ENCODE measurements around the gene COQ4.

- TF ChIP-seq, protein P1, sequence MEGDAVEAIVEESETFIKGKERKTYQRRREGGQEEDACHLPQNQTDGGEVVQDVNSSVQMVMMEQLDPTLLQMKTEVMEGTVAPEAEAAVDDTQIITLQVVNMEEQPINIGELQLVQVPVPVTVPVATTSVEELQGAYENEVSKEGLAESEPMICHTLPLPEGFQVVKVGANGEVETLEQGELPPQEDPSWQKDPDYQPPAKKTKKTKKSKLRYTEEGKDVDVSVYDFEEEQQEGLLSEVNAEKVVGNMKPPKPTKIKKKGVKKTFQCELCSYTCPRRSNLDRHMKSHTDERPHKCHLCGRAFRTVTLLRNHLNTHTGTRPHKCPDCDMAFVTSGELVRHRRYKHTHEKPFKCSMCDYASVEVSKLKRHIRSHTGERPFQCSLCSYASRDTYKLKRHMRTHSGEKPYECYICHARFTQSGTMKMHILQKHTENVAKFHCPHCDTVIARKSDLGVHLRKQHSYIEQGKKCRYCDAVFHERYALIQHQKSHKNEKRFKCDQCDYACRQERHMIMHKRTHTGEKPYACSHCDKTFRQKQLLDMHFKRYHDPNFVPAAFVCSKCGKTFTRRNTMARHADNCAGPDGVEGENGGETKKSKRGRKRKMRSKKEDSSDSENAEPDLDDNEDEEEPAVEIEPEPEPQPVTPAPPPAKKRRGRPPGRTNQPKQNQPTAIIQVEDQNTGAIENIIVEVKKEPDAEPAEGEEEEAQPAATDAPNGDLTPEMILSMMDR (conservative IDR thresholded peaks at IDR 0.05; ENCODE audit: low read depth in 2 of 2): no peak
- TF ChIP-seq, protein P2, sequence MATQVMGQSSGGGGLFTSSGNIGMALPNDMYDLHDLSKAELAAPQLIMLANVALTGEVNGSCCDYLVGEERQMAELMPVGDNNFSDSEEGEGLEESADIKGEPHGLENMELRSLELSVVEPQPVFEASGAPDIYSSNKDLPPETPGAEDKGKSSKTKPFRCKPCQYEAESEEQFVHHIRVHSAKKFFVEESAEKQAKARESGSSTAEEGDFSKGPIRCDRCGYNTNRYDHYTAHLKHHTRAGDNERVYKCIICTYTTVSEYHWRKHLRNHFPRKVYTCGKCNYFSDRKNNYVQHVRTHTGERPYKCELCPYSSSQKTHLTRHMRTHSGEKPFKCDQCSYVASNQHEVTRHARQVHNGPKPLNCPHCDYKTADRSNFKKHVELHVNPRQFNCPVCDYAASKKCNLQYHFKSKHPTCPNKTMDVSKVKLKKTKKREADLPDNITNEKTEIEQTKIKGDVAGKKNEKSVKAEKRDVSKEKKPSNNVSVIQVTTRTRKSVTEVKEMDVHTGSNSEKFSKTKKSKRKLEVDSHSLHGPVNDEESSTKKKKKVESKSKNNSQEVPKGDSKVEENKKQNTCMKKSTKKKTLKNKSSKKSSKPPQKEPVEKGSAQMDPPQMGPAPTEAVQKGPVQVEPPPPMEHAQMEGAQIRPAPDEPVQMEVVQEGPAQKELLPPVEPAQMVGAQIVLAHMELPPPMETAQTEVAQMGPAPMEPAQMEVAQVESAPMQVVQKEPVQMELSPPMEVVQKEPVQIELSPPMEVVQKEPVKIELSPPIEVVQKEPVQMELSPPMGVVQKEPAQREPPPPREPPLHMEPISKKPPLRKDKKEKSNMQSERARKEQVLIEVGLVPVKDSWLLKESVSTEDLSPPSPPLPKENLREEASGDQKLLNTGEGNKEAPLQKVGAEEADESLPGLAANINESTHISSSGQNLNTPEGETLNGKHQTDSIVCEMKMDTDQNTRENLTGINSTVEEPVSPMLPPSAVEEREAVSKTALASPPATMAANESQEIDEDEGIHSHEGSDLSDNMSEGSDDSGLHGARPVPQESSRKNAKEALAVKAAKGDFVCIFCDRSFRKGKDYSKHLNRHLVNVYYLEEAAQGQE (IDR thresholded peaks at IDR 0.05; ENCODE audit: unreplicated experiment): no peak
- no peak for TF ChIP-seq CREB1 (CRISPR knock-in tag; IDR thresholded peaks at IDR 0.05; ENCODE audit: low read depth)
Observed at GRCh38 chr9:128337936-128338335, 15.3 kb downstream of the COQ4 start.
